Large intestine (tissue), 3 donors: ENCODE measurements around the gene MDK. TPM values are rescaled to one million over a fixed set of nuclear protein-coding genes. Genes with fewer than 3 reads are reported as not detected.
A peak's percentile ranks its signal among the peaks of the same experiment; 100 is the strongest.

Experiments
- DNase-seq, 2 donors: peaks; one replicate each; pipeline versions ENCODE4 v3.0.0 to v3.0.0-alpha.2; 2013
- H3K27ac ChIP-seq: one replicate; pipeline ENCODE4 v1.5.1; 2013; ENCODE audit warnings: low read length
- H3K27me3 ChIP-seq: 2 replicates; pipeline ENCODE4 v1.6.1; 2013; ENCODE audit warnings: low read length; ENCODE audit not compliant: control insufficient read depth, insufficient read depth
- H3K36me3 ChIP-seq: 2 replicates; pipeline ENCODE4 v1.6.1; 2013; ENCODE audit warnings: low read length; ENCODE audit not compliant: control insufficient read depth, insufficient read depth
- H3K4me1 ChIP-seq: one replicate; pipeline ENCODE4 v1.6.1; 2013; ENCODE audit warnings: low read length; ENCODE audit not compliant: control insufficient read depth, insufficient read depth
- H3K4me3 ChIP-seq: one replicate; pipeline ENCODE4 v1.5.1; 2013; ENCODE audit warnings: low read length
- H3K9me3 ChIP-seq: one replicate; pipeline ENCODE4 v1.6.1; 2013; ENCODE audit warnings: mild to moderate bottlenecking, low read depth, low read length, moderate library complexity; ENCODE audit not compliant: control insufficient read depth
- WGBS: methylation state at CpG from one replicate; pipeline ENCODE4 v1.1.5; 2013; ENCODE audit warnings: low lambda C conversion rate; ENCODE audit not compliant: insufficient coverage; 5-methylcytosine and 5-hydroxymethylcytosine counted together
- polyA plus RNA-seq: library from polyadenylated mRNA; unstranded; fragments of 120-200 nt; gene quantifications from one replicate; pipeline ENCODE4 v1.2.1, GENCODE V29; 2013

The MDK gene
- polyA plus RNA-seq, 1 donor, result 232 TPM

DNA sequence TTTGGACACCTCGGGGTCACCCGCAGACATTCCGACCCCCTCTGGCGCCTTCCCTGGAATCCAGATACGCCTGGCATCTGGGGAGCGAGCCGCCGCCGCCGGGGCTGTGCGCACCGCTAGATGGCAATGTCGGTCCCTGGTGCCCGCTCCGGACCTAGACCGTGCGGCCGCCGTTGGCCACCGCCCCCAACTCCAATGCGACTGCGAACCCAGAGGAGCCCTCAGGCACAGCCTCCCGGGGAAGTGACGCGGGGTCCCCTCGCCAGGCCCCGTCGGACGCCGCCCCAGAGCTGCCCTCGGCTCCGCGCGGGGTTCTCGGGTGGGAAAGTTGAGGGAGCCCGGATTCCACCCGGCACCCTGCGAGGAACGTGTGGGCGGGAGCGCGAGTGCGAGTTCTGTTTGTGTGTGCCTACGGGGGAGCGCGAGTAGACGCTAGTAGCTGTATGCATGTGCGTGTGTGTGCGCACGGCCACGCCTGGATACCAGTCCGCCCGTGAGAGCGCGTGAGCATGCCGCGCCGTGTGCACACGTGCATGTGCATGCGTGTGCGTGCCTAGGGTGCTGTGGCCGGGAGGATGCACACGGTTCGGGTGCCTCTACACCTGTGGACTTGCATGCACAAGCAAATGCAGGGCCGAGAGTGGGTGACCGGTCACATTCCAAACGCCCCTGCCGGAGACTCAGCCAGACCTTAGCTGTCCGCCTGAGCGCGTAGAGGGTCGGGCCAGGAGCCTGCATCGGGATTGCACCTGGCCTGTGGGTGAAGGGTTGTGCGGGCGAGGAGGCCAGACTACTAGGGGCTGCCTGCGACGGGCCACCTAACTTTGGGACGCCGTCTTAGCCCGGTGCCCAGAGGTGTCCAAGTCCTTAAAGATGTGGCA, 8.2 kb downstream of the MDK start:
- peak in 1 of 2 donors; percentile 70 for DNase-seq
- Histone ChIP-seq H3K27ac (no peak overlapping the region), H3K9me3 (peaks cover 9% of the 10 kb centered on the region), H3K4me1 (peaks cover 45% of the 10 kb centered on the region), H3K27me3 (peaks cover 54% of the 10 kb centered on the region), H3K36me3 (peaks cover 2% of the 10 kb centered on the region), H3K4me3 (peak overlapping the region; percentile 41)
- WGBS, result no CpG with 5 or more reads among the region's 80 CpGs

DNA sequence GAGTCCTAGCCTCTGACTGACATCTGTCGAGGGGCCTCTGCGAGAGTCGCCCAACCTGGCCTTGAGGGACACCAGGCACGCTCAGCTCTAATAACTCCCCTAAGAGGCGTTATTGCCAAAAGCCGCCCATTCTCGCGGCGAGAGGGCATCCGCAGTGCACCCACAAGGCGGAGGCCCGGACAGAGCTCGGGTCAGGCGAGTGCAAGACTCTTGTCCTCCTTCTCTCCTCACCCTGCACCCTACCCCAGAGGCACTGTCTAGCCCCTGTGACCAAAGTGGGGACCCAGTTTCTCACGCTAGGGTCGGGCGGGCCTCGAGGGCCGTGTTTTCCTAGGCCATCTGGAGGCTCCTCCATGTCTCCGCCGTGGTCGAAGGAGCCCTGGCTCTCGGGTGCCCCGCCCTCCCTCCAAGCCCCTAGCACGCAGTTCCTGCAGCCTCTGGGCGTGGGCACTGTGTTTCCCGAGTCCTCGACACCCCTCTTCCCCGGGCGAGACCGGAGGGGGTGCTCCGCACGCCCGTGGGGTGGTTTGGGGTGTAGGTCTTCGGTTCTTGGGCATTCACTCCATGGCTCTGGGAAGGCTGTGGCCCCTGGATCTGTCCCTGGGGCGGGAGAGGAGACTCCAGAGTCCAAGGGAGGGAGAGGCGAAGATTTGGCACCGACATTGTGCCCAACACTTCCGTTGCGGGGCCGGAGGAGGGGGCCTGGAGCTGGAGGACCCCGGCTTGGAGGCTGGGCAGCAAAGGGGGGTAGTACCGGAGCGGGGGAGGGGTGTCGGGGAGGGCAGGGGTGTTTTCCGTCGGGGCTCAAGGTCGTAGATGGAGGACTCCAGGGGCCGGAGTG, 9.1 kb downstream of the MDK start:
- DNase-seq, result no peak
- no peak overlapping the region for H3K27ac ChIP-seq
- H3K4me1 ChIP-seq, result peaks cover 45% of the 10 kb centered on the region
- H3K9me3 ChIP-seq, result peaks cover 9% of the 10 kb centered on the region
- H3K4me3 ChIP-seq, result peak overlapping the region; percentile 41
- H3K27me3 ChIP-seq, result peaks cover 54% of the 10 kb centered on the region
- WGBS, result no CpG with 5 or more reads among the region's 49 CpGs
- H3K36me3 ChIP-seq, result no peaks in the 10 kb centered on the region

DNA sequence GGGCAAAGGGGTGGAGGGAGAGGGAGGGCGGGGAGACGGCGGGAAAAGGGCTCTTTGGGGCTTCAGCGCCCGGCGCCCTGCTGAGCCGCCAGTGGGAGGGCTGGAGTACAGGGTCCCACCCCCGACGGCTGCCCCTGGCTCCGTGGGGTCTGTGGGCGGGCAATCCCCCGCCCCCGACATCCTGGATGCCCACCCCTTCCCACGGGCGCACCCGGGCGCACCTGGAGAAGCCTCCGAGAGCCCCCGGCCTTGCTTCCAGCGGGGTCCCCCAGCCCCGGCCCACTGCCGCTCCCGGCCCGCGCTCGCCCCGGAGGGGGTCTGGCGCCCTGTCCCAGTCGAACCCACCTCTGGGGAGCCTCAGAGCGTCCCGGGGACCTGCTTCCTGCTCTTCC, 9.7 kb downstream of the MDK start:
- no peak for DNase-seq
- Histone ChIP-seq H3K4me3 (peak overlapping the region; percentile 14), H3K9me3 (peaks cover 9% of the 10 kb centered on the region), H3K27ac (no peak overlapping the region), H3K36me3 (peaks cover 4% of the 10 kb centered on the region), H3K4me1 (peaks cover 45% of the 10 kb centered on the region), H3K27me3 (peaks cover 51% of the 10 kb centered on the region)
- no CpG with 5 or more reads among the region's 31 CpGs for WGBS

DNA sequence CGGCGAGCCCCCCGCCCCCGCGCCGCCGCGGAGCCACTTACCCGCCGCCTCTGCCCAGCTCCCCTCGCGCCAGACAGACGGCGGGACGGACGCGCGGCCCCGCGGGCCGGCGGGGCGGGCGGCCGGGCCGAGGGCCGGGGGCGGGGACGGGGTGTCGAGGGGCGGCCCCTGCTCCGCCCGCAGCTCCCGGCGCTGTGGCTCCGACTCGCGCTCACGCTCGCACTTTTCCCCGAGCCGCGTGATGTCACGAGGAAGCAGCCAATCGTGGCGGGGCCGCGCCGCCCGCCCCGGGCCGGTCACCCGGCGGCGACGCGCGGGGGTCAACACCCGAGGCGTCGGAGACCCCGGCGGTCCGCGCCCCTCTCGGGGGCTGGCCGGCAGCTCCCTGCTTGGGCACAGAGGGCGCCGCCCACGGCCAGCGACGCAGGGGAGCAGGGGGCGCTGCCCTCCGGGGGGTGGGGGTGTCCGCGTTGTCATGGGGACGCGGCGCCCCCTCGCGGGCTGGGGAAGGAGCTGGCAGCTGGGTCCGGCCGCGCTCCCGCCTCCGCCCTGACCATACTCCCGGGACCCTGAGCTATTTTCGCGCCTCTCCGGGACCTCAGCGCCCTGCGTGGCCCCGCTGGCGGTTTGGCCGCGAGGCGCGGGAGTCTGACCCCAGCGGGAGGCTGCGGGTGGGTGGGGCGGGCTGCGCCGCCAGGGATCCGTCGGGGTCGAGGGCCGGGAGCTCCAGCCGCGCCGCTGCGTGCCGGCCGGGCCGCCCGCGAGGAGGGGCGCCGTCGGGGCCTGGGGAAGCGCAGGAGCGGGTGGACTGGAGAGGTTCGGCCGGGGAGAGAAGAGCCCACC, 10.3 kb downstream of the MDK start, which contains the start of gene CHRM4:
Gene CHRM4, minus strand, starts transcription at position 199 of the 843 bp plus-strand sequence. CDS start 5,219 bp downstream, outside the sequence.
- H3K4me1 ChIP-seq, result peaks cover 45% of the 10 kb centered on the region
- H3K36me3 ChIP-seq, result peaks cover 11% of the 10 kb centered on the region
- peak within 1 kb of the TSS; percentile 56 for H3K4me3 ChIP-seq
- peaks cover 9% of the 10 kb centered on the region for H3K9me3 ChIP-seq
- H3K27me3 ChIP-seq, result peaks cover 46% of the 10 kb centered on the region
- peak within 1 kb of the TSS; percentile 36 for H3K27ac ChIP-seq
- peak in 1 of 2 donors; percentile 69 for DNase-seq
- WGBS, result no CpG with 5 or more reads among the region's 123 CpGs

DNA sequence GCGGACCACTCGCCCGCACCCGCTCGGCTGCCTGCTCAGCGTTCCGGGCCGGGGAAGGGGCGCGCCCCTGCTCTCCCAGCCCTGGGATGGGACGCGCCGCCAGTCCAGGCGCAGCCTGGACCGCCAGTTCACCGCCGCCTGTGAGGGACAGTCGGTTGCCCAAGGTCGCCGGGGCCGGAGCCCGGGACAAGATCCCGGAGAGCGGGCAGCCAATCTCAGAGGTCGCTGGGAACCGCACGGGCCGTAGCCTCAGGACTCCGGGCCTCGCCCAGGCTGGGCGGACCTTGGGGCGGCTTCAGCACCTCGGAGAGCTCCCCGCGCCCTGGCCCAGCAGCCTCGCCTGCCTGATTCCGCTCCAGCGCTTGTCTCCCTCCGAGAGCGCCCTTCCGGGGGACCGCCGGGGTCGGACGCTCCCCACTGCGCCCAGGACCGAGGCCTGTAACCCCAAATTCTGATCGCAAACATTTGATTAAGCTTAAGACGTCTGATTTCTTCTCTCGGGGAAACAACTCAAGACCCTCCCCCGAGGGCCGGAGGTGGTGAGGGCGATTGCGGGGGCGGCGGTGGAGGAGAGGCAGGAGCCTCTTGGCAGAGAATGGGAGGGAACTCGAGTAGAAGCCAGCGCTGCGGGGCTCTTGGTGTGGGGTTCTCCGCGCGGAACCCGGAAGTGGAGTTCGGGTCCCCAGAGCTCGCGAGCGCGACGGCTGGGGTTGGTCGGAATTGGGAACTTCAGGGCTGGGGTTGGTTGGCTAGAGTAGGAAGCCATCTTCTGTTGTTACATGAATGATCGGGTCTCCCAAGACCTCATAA, 11.2 kb downstream of the MDK start:
- Histone ChIP-seq H3K36me3 (peaks cover 19% of the 10 kb centered on the region), H3K4me1 (peaks cover 42% of the 10 kb centered on the region), H3K9me3 (peaks cover 9% of the 10 kb centered on the region), H3K27me3 (peaks cover 38% of the 10 kb centered on the region), H3K27ac (peak overlapping the region; percentile 36), H3K4me3 (peak overlapping the region; percentile 56)
- no CpG with 5 or more reads among the region's 71 CpGs for WGBS
- peak; percentile 83 to 85 for DNase-seq

DNA sequence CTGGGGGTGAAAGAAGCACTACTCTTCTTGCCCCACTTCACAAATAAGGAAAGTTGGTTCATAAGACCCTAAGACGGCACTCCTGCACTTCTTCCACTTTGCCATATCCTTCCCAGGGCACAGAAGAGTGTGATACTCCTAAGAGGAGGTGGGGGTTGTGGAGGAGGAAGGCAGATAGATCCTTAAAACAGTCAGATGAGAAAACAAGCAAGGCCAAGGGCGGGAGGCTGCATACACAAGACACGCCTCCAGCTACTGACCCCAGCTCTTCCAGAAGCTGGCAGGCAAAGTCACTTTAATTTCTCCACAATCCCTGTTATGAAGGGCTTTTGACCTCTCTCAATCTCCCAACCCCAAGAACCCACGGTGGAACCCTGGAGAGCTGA, 11.8 kb downstream of the MDK start:
- peaks cover 32% of the 10 kb centered on the region for H3K27me3 ChIP-seq
- peaks cover 24% of the 10 kb centered on the region for H3K36me3 ChIP-seq
- peak overlapping the region; percentile 56 for H3K4me3 ChIP-seq
- WGBS, result no CpG with 5 or more reads among the region's 4 CpGs
- no peak overlapping the region for H3K27ac ChIP-seq
- no peak for DNase-seq
- peaks cover 37% of the 10 kb centered on the region for H3K4me1 ChIP-seq
- H3K9me3 ChIP-seq, result peaks cover 9% of the 10 kb centered on the region

DNA sequence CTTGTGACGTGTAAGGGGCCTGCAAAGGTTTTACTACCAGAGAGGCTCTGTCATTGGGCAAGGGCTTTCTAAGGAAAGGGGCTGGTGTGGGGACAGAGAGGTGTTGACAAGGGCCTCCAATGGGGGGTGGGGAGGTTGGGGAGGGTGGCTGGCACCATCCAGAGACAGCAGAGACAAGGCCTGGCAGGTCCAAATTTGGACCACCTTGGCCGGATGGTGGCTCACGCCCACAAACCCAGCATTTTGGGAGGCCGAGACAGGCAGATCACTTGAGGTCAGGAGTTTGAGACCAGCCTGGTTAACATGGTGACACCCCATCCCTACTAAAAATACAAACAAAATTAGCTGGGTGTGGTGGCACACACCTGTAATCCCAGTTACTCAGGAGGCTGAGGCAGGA, 12.3 kb downstream of the MDK start:
- no peak overlapping the region for H3K27ac ChIP-seq
- peaks cover 32% of the 10 kb centered on the region for H3K4me1 ChIP-seq
- DNase-seq, result peak in 1 of 2 donors; percentile 41
- peaks cover 24% of the 10 kb centered on the region for H3K36me3 ChIP-seq
- peaks cover 27% of the 10 kb centered on the region for H3K27me3 ChIP-seq
- no peak overlapping the region for H3K4me3 ChIP-seq
- no CpG with 5 or more reads among the region's 4 CpGs for WGBS
- peaks cover 9% of the 10 kb centered on the region for H3K9me3 ChIP-seq

DNA sequence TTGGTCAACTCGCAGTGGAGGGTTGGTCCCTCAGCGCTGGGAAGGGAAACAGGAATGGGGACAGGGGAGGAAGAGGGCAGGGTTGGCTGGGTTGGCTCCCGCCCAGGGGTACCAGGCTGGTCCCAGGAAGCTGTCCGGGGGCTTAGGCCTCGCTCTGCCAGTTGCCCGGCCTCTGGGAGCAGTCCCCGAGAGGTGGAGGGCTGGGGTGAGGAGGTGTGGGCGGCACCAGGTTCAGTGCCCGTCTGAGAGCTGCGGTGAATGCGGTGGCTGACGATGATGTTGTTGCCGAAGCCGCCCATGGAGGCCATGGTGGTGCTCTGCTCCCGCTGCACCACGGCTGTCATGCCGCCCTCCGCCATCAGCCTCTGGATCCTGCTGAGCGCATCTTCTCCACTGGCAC, 16.1 kb downstream of the MDK start:
- H3K27me3 ChIP-seq, result no peaks in the 10 kb centered on the region
- H3K27ac ChIP-seq, result no peak overlapping the region
- no peak overlapping the region for H3K4me3 ChIP-seq
- peaks cover 13% of the 10 kb centered on the region for H3K4me1 ChIP-seq
- no CpG with 5 or more reads among the region's 19 CpGs for WGBS
- peaks cover 3% of the 10 kb centered on the region for H3K9me3 ChIP-seq
- DNase-seq, result no peak
- peaks cover 38% of the 10 kb centered on the region for H3K36me3 ChIP-seq
